ENCODE results near the gene CYTH1.

DNA sequence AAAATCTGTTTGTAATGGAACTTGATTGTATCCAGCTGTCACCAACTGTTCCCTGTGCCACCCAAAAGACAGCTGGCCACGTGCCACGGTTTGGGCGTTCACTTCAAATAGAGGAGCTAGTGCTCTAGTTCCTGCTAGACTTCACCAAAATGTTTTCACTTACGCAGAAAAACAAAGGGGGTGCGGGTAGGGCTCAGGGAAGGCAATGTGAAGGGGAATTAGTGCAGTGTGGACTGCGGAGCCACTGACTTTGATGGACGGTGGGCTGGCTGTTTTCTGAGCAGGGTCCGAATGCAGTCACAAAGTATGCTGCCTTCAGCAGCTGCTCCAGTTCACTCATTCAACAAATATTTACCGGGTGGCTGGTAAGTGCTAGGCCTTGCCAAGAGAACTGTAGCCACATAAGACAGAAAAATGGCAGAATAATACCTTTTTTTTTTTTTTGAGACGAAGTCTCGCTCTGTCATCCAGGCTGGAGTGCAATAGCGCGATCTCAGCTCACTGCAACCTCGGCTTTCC lies 7.6 kb upstream of the CYTH1 start:
- TF ChIP-seq CTCF (IDR thresholded peaks at IDR 0.05) (no peak), POLR2A (IDR thresholded peaks at IDR 0.05) (no peak)

All from testis (tissue), 2 donors.